ENCODE data around the gene ARPC3.
"Not testable (repeated sequence)": the region's sequence is repeated elsewhere in the genome, so short reads cannot be mapped to it uniquely, and the experiment has no call there.

The ARPC3 gene

GRCh38 chr12:110417113-110417512 lies 33.0 kb downstream of the ARPC3 start:
- not testable (repeated sequence) for DNase-seq (ENCODE audit: low read depth)

- not testable (repeated sequence) for DNase-seq (ENCODE audit: low read depth)
Observed at GRCh38 chr12:110410086-110410485, 40.1 kb downstream of the ARPC3 start.

GRCh38 chr12:110405126-110405662 lies 44.9 kb downstream of the ARPC3 start:
- DNase-seq (ENCODE audit: low read depth), result not testable (repeated sequence)

GRCh38 chr12:110403976-110404682 lies 46.0 kb downstream of the ARPC3 start:
- DNase-seq (ENCODE audit: low read depth), result peak; percentile 62

GRCh38 chr12:110403146-110403975 lies 46.8 kb downstream of the ARPC3 start, which contains the start of gene ANAPC7:
Gene ANAPC7, minus strand, starts transcription at chr12:110403708. Its CDS starts 81 bp downstream, at chr12:110403627.
- peak; percentile 83 for DNase-seq (ENCODE audit: low read depth)
